HG02840 (cell line): ENCODE data around the gene EOLA1.
A peak's percentile ranks its signal among the peaks of the same experiment; 100 is the strongest.
"Not testable (repeated sequence)": the region's sequence is repeated elsewhere in the genome, so short reads cannot be mapped to it uniquely, and the experiment has no call there.

ENCODE experiments used
- ATAC-seq: cut with Tn5 transposase; IDR thresholded peaks from one replicate; pipeline ENCODE4 v1.9.1; 2021; ENCODE audit warnings: mild to moderate bottlenecking, moderate library complexity, moderate number of reproducible peaks; ENCODE audit not compliant: unreplicated experiment, low FRiP score

The EOLA1 gene

DNA sequence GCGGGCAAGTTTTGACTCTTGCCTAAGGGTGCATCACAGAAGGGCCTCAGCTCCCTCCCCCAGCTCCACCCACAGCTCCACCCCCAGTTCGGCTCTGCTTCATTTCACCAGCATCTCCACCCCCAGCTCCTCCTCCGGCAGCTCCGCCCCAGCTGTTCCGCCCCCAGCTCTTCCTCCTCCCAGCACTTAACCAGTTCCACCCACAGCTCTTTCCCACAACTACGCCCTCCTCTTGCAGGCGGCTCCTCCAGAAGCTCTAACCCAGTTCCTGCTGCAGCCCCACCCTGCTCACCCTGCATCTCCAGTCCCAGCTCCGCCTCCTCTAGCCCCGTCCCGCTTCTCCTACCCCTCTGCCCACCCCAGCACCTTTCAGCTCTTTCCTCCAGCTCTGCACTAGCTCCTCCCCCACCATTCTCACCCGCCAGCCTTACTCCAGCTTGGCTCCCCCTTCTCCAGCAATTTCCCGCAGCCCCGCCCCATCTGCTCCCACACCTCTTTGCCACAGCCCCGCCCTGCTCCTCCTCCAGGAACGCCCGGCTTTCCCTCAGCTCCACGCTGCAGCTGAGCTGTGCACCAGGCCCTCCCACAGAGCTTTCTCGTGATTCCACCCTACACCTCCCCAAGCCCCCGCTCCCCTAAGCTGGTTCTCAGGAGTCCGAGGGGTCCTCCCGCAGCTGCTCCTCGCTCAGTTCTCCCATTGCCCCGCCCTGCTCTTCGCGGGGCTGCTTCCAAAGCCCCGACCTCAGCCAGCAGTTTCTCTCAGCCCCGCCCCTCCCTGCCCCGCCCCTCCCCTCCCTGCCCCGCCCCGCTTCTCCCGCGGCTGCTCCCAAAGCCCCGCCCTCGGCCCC lies 1.3 kb upstream of the EOLA1 start:
- peak; percentile 46 for ATAC-seq

DNA sequence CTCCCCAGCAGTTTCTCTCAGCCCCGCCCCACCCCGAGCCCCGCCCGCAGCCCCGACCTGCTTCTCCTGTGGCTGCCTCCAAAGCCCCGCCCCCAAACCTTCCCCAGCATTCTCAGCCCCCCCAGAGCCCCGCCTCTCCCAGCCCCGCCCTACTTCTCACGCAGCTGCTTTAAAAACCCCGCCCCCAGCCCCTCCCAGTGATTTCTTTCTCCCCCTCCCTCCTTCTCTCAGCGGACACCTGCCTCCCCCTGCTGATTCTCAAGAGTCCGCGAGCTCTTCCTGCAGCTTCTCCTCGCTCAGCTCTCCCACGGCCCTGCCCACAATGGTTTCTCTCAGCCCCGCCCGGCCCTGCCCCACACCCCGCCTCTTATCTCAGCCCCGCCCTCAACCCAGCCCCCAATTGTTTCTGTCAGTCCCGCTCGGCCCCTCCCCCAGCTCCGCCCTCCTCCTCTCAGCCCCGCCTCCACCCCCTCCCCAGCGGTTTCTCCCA lies 636 bp upstream of the EOLA1 start:
- ATAC-seq: peak; percentile 22

DNA sequence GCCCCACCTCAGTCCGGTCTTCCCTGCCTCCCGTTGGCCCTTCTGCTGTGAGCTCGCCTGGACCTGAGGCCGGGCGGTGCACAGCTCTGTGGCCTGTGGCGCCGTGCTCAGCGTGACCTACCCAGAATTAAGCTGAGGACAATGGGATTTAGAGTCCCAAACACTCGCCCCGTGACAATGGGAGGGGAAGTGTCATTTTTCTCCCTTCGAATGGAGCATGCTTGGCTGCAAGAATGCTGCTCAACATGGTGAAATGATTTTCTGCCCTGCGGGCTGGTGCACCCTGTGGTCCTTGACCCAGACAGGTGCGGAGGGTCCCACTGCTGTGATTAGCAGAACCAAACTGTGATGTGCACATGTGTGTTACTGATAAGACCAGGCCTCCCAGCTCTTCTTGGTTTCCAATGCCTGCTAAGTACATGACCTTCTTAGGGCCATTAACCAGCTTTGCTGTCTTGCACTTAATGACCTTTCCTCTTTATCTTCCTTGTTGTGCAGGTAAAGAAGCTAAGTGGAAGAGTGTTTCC lies 772 bp downstream of the EOLA1 start:
- no peak for ATAC-seq

DNA sequence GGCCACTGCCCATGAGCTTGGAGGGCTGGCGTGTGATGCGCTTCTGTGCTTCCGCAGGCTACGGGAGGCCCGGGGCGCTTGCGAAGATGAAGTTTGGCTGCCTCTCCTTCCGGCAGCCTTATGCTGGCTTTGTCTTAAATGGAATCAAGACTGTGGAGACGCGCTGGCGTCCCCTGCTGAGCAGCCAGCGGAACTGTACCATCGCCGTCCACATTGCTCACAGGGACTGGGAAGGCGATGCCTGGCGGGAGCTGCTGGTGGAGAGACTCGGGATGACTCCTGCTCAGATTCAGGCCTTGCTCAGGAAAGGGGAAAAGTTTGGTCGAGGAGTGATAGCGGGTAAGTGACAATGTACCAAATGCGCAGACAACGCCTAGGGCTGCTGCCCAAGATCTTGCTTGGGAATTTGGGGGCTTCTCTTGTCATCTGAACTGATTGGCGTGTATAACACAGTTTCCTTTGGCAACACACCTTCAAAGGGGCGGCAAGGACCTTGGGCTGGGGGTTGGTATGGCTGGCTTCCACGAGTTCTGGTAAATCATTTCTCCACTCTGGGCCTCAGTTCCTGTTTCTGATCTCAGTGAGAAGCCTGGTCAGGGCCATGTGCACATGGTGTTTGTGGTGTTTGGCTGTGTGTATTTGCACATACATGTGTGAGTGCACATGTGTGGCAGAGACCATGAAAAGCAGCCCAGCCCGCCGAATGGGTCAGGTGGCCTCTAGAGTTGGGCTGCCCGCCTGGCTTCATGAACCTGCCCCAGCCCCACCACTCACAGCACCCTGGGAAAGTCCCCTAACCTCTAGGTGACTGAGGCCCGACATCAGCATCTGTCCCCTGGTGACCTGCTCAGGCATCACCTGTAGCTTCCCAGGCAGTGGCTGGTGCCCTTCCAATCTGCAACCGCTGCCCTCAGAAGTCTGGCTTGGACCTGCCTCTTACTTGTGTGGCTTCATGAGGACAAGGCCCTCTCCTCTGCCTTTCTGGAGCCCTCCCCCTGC lies 5.0 kb downstream of the EOLA1 start:
- ATAC-seq: not testable (repeated sequence)

DNA sequence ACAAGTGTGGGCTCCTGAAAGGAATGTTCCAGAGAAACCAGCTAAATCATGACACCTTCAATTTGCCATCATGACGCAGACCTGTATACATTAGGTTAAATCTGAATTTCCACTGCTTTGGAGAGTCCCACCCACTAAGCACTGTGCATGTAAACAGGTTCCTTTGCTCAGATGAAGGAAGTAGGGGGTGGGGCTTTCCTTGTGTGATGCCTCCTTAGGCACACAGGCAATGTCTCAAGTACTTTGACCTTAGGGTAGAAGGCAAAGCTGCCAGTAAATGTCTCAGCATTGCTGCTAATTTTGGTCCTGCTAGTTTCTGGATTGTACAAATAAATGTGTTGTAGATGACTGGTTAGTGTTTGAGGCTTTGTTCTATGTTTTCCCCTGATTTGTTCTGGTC lies 6.2 kb downstream of the EOLA1 start:
- not testable (repeated sequence) for ATAC-seq

DNA sequence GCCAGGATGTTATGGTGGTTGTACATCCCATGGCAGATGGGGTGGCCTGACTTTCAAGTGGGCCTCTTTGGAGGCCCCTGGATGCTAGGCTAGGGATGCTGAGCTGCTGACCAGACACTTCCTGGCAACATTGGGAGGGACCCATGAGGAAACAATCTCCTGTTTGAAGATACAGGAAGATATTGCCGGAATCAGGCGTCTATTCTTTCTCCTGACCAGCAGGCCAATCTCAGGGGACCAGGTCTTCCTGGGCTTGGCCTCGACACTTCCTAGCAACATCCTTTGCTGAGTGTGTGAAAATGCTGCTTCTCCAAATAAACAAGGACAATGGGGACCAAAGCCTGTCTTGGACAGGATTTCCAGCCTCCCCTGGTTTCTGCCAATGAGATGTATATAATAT lies 7.0 kb downstream of the EOLA1 start:
- not testable (repeated sequence) for ATAC-seq

DNA sequence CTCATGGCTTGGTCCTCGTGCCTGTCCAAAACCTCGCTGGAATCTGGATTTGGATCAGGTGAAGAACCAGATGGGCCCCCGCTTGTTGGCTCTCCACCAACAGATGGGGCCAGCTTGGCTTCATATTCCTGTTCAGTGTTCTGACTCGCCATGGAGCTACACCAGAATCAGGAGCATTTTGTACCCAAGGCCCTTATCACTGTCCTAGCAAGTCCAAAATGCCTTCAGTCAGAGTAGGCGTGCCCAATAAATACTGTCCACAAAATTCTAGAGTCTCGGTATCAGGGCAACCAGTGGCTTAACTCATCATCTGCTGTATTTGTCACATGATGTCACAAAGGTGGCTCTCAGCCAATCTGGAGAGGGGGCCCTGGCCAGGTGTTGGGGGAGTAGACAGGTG lies 8.9 kb downstream of the EOLA1 start, which contains the start of gene HSFX3:
TSS of gene HSFX3 (minus strand) at position 224 of the 400 bp plus-strand sequence. CDS start at position 152, 72 bp downstream.
- ATAC-seq: not testable (repeated sequence)

DNA sequence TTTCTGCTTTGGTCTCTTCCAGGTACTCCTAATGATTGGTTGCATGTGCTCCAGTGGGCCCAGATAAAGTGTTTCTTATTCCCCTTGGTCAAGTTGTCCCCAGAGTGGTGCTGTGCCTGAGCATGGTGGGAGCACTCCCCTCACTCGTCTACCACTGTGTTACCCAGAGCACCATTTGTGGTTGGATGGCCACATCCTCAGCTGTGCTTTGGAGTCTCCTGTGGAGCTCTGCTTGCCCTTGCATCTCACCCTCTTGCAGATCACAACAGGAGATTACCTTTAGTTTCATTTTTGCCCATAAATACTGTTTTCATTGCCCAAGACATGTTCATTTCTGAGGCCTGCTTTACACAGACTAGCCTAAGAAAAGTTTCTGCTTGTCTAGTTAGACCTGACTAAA lies 9.6 kb downstream of the EOLA1 start:
- not testable (repeated sequence) for ATAC-seq

DNA sequence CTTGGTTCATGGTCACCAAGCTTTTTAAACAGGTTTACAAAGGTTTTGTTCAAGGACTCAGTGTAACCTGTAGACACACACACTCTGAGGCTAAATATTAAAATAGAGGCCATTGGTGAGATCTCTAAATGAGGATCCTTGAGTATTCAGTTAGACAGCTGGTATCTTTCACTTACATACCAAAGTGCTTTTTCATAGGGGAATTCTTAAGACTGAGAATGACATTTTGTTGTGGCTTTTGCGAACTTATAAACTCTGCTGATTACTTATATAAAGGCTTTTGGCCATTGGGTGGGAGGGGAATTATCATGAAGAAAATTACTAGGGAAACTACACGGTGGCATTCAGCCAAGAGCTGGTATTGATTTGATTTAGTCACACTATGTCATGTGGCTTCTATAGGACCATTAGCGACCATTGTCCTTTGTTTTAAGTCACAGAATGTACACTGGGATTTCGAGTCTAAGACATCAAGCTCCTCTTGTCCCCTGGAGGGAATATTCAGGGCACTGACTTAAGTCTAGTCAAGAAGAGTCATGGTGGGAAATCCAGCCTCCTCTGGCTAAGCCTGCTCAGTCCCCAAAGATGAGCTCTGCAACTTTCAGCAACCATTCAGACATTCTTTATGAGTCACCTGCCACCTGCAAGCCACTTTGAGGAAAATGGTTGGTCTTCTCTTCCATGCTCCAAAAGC lies 10.6 kb downstream of the EOLA1 start:
- not testable (repeated sequence) for ATAC-seq

DNA sequence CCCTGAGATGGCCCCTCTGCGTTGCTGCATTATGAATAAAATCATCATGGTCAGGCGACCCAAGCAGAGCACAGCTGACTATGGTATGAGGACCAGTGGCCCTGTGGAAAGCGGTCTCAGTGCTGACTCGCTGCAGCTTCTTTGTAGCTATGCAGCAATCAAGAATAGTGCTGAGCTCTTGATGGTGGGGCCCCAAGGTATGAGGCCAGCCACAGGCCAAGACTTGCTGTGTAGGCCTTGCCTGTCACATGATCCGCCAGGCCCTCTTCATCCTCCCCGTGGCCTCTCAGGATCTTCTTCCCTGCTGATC lies 11.1 kb downstream of the EOLA1 start:
- ATAC-seq: not testable (repeated sequence)

DNA sequence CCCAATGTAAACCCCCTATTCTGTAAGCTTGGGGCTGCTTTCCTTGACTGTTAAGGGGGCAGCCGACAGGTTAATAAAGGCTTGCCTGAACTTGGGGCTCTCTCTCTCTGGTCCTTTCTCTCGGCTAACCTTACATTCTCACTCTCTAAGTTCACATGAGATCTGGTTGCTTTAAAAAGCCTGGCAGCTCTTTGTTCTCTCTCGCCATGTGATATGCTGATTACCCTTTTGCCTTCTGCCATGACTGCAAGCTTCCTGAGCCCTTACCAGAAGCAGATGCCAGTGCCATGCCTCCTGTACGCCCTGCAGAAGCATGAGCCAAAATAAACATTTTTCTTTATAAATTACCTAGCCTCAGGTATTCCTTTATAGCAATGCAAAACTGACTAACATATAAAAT lies 14.4 kb downstream of the EOLA1 start:
- not testable (repeated sequence) for ATAC-seq

DNA sequence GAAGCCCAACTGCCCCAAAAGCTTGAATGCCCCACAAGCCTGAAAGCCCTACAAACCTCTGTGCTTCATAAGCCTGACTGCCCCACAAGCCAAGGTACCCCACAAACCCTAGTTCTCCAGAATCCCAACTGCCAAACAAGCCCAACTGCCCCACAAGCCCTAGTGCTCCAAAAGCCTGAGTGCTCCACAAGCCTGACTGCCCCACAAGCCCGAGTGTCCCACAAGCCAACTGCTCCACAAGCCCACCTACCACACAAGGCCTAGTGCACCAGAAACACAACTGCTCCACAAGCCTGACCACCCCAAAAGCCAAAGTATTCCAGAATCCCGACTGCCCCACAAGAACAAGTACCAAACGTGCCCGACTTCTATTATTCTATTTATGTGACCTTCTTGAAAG lies 22.5 kb downstream of the EOLA1 start:
- ATAC-seq: no peak

DNA sequence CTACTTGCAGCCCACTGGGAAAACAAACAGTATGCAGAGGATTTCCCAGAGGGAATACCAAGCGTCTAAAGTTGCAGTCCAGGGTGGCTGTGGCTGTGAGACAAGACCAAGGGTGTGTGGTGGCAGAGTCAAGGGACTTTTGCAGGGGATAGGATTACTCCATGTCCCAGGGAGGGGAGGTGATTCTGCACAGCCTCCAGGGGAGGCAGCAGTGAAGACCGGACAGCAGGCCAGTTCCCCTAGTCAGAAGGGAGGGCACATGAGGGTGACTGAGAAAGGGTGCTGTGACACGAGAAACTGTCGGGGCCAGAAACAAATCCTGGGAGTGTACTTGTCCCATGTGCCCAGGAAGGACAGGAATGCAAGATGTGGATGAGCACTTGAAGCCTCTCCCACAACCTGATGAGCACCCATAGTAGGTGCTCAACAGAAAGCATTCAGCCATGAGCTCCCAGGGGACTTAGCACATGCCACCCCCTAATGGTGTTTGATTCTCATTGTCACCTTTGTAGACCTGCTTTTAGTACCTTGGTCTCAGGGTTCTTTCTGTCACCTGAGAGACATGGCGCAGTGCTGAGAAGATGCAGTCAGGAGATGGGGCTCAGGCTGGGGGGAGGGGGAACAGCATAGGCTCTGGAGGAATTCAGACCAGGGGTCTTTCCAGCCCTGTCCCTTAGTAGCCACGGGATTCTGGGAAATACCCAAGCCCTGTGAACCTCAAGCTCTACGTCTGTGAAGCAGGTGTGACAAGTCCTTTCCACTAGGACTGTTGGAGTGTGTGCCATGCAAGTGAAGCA lies 27.0 kb downstream of the EOLA1 start:
- ATAC-seq: no peak

DNA sequence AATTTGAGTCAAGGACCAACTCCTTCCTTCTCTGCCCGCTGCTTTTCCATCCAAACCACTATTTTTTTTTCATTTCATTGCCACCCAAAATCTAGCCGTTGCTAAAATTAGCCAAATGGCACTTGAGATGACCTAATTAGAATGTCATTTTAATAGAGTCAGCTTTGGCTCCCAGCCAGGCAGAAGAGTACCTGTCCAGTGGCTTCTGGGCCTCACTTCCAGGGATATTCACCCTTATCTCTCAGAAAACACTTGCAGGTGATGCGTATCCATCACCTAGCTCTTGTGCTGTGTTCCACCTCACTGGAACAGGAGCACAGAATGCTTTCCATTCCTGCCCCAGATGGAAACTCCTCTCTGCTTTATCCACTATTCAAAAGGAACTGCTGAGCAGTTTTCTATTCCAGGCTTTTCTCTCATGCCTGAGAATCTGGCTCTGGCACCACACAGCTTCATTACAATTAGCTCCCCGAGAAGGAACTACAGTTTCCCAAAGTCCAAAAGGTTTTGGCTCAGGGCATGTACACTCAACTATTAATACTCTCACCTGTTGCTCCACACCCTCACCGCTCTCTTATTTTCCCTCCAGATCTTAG lies 28.0 kb downstream of the EOLA1 start:
- no peak for ATAC-seq

DNA sequence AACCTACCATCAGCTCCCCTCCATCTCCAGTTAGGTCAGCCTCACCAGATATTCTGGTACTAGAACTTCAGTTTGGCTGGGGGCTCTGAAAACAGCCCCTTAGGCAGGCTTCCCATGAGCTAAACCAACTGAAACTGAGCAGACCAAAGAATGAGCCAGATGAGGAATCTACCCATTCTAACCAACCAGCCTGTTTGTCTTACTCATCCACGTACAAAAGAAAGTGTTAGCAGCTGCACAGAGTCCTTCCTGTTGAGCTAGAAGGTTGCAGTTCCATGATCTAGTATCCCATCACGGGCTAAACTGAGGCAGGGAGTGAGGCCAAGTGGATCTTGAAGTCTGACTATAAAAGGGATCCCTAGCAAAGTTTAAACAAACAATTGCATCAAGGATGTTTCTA lies 29.0 kb downstream of the EOLA1 start:
- no peak for ATAC-seq

DNA sequence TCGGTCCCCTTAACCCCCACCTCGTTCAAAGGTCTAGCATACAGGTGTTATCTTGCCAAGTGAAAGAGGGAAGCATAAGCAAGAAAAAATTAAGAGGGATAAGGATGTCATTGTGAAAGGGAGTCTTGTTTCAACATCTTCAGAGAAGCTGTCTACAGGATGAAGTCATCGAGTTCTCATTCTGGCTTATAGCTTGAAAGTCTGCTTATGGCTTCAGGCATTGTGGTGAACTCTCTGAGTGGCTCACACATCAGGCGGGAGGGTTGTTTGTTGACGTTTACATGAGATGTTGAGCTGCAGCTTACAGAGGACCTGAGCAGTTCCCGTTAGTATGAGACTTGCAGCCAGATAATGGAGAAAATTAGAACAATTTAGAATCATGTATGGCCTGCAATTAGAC lies 29.9 kb downstream of the EOLA1 start:
- no peak for ATAC-seq

DNA sequence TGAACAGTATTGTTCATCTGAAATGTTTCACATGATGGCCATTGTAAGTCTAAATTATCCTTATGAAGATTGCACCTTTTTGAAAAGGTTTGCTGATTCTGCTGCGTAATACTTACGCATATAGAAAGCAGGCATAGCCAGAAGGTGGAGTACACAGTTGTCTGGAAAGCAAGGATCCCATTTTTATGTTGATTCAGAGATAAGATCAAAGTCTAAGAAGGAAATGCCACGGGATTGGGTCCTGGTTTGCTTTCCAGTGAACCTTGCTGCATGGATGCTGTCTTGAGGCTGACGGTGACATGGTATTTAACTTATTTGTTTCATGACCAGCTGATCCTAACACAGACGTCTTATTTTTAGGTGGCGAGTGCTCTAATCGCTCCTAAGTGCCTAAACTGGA lies 31.0 kb downstream of the EOLA1 start:
- ATAC-seq: no peak

DNA sequence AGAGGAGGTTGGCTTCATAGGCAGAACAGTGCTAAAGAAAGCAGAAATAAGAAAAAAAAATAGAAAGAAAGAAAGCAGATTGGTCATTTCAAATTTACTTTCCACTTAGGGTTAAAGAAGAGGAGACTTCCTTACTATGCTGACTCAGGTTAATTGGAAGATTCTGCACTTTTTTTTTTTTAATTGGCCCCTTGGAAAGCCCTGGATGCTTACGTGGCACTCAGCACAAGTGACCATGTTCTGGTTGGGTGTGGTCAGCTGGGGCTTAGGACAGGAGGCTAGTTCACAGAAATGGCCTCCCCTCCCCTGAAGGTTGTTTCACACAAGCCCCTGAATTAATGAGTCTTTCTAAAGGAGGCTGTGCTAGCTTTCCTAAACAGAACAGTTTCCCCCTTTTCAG lies 31.9 kb downstream of the EOLA1 start:
- ATAC-seq: no peak

DNA sequence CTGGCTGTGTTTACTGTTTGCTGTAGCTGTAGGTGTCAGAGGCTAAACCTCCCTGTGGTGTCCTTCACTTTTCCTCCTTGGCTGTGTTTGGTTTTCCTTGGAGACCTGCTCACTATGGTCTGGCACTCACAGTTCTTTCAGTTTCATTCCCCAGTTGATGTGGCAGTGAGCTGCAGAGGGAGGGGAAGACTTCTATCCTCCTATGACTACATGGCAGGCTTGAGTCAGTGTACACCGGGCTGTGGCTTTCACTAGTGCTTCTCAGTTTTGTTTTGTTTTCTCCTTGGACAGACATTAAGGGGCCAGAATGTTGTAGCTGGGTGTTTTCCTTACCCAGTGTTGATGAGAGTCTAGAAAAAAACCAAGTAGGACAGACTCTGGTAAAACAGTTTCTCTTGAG lies 32.6 kb downstream of the EOLA1 start:
- ATAC-seq: peak; percentile 96
